ENCODE results near the gene KIF3C.

Gene KIF3C

DNA sequence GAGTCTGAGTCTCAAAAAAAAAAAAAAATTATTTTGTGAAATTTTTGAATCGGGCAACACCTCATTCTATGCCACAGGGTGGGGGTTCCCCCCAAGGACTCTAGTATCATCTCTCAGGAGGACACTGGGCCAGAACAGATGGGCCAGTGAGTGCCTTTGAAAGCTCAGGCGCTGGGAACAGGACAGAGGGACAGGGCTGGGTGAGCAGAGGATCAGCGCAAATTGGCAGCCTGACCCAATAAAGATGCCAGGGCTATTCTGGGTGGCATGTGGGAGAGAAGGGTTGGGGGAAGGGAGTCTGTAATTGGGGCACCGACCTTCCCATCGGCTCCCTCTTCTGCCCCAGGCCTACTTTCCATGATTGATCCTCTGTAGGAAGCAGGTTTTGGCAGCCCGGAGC, 44.0 kb downstream of the KIF3C start:
- Histone ChIP-seq H3K36me3 (replicated peaks) (peaks cover 5% of the 10 kb centered on the region), H3K27me3 (replicated peaks) (no peaks in the 10 kb centered on the region), H3K4me3 (ENCODE audit: low read depth, low read length) (no peak overlapping the region), H3K27ac (no peak overlapping the region)
- TF ChIP-seq, protein P1, sequence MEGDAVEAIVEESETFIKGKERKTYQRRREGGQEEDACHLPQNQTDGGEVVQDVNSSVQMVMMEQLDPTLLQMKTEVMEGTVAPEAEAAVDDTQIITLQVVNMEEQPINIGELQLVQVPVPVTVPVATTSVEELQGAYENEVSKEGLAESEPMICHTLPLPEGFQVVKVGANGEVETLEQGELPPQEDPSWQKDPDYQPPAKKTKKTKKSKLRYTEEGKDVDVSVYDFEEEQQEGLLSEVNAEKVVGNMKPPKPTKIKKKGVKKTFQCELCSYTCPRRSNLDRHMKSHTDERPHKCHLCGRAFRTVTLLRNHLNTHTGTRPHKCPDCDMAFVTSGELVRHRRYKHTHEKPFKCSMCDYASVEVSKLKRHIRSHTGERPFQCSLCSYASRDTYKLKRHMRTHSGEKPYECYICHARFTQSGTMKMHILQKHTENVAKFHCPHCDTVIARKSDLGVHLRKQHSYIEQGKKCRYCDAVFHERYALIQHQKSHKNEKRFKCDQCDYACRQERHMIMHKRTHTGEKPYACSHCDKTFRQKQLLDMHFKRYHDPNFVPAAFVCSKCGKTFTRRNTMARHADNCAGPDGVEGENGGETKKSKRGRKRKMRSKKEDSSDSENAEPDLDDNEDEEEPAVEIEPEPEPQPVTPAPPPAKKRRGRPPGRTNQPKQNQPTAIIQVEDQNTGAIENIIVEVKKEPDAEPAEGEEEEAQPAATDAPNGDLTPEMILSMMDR (IDR thresholded peaks at IDR 0.05; ENCODE audit: low read depth, low read length, missing control alignments), result no peak
- DNase-seq, result no peak
- in situ Hi-C loops (cut with HindIII; ENCODE audit: low pct_ligation_motif_present, low sequenced_read_pairs), result no loop called here

GRCh38 chr2:25936889-25937545, 45.3 kb downstream of the KIF3C start:
- TF ChIP-seq, protein P1 (IDR thresholded peaks at IDR 0.05; ENCODE audit: low read depth, low read length, missing control alignments), result no peak
- DNase-seq, result no peak
- peaks cover 5% of the 10 kb centered on the region for H3K36me3 ChIP-seq (replicated peaks)
- in situ Hi-C loops (cut with HindIII; ENCODE audit: low pct_ligation_motif_present, low sequenced_read_pairs), result no loop called here
- no peak overlapping the region for H3K4me3 ChIP-seq (ENCODE audit: low read depth, low read length)
- no peaks in the 10 kb centered on the region for H3K27me3 ChIP-seq (replicated peaks)
- H3K27ac ChIP-seq, result no peak overlapping the region

DNA sequence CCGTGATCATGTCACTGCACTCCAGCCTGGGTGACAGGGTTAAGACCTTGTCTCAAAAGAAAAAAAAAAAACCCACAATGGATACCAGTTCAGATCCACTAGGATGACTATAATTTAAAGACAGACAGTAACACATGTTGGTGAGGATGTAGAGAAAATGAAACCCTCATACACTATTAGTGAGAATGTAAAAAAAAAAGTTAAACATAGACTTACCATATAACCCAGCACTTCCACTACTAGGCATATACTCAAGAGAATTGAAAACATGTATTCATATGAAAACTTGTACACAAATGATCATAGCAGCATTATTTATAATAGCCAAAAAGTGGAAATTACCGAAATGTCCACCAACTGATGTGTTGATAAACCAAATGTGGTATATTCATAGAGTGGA, 48.7 kb downstream of the KIF3C start:
- H3K27me3 ChIP-seq (replicated peaks), result no peaks in the 10 kb centered on the region
- no peak overlapping the region for H3K4me3 ChIP-seq (ENCODE audit: low read depth, low read length)
- TF ChIP-seq, protein P1 (IDR thresholded peaks at IDR 0.05; ENCODE audit: low read depth, low read length, missing control alignments), result no peak
- in situ Hi-C loops (cut with HindIII; ENCODE audit: low pct_ligation_motif_present, low sequenced_read_pairs), result no loop called here
- no peak for DNase-seq
- H3K36me3 ChIP-seq (replicated peaks), result peaks cover 5% of the 10 kb centered on the region
- H3K27ac ChIP-seq, result no peak overlapping the region

DNA sequence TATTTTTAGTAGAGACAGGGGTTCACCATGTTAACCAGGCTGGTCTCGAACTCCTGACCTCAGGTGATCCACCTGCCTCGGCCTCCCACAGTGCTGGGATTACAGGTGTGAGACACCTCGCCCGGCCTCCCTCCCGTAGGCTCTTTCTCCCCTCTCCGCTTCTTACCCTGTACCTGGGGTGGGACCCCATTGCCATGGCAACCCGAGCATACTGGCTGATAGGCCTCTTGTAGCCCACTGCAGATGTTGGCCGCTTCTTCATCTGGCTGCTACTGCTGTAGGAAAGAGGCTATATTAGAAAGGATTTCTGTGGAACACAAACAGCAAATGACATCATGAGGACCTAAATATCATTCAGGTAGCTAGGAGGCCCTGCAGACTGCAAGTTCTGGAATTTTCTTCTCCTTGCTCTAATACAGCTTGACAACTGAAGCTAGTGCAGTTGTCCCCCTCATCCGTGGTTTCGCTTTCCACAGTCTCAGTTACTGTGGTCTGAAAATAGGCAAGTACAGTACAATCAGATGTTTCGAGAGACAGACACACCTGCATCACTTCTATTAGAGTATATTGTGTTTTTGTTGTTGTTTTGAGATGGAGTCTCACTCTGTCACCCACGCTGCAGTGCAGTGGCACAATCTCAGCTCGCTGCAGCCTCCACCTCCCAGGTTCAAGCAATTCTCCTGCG, 52.4 kb downstream of the KIF3C start:
- in situ Hi-C loops (cut with HindIII; ENCODE audit: low pct_ligation_motif_present, low sequenced_read_pairs), result no loop called here
- no peak for DNase-seq
- no peak overlapping the region for H3K27ac ChIP-seq
- peaks cover 2% of the 10 kb centered on the region for H3K36me3 ChIP-seq (replicated peaks)
- H3K4me3 ChIP-seq (ENCODE audit: low read depth, low read length), result no peak overlapping the region
- TF ChIP-seq, protein P1 (IDR thresholded peaks at IDR 0.05; ENCODE audit: low read depth, low read length, missing control alignments), result no peak
- no peaks in the 10 kb centered on the region for H3K27me3 ChIP-seq (replicated peaks)

- in situ Hi-C loops (cut with HindIII; ENCODE audit: low pct_ligation_motif_present, low sequenced_read_pairs), result no loop called here
- Histone ChIP-seq H3K4me3 (ENCODE audit: low read depth, low read length) (no peak overlapping the region), H3K27me3 (replicated peaks) (no peaks in the 10 kb centered on the region), H3K27ac (no peak overlapping the region), H3K36me3 (replicated peaks) (no peaks in the 10 kb centered on the region)
- no peak for DNase-seq
- TF ChIP-seq, protein P1 (IDR thresholded peaks at IDR 0.05; ENCODE audit: low read depth, low read length, missing control alignments), result no peak
Measured at GRCh38 chr2:25928668-25929067, 53.6 kb downstream of the KIF3C start.

All from brain microvascular endothelial cell (primary cell).